H9 (cell line): ENCODE results near the gene SIGLEC11. TPM values are rescaled to one million over a fixed set of nuclear protein-coding genes. Genes with fewer than 3 reads are reported as not detected.

ENCODE experiments used
- DNase-seq: peaks from one replicate; pipeline ENCODE4 v3.0.0-alpha.2; 2017
- H2AFZ ChIP-seq: one replicate; pipeline ENCODE4 v1.6.1; 2013; ENCODE audit warnings: mild to moderate bottlenecking, low read length, control low read depth, moderate library complexity
- H2AK5ac ChIP-seq: 2 replicates; pipeline ENCODE4 v1.6.1; 2013; ENCODE audit warnings: low read length, control low read depth, mixed read lengths; ENCODE audit not compliant: insufficient read length
- H2BK120ac ChIP-seq: one replicate; pipeline ENCODE4 v1.6.1; 2013; ENCODE audit warnings: low read depth, mild to moderate bottlenecking, low read length, control low read depth, inconsistent platforms; ENCODE audit not compliant: poor library complexity, severe bottlenecking
- H2BK12ac ChIP-seq: 2 replicates; pipeline ENCODE4 v1.6.1; 2013; ENCODE audit warnings: low read length, control low read depth, mixed read lengths, low read depth; ENCODE audit not compliant: insufficient read length
- H2BK15ac ChIP-seq: 2 replicates; pipeline ENCODE4 v1.6.1; 2013; ENCODE audit warnings: low read depth, low read length, control low read depth
- H2BK20ac ChIP-seq: one replicate; pipeline ENCODE4 v1.6.1; 2013; ENCODE audit warnings: low read depth, mild to moderate bottlenecking, low read length, control low read depth, inconsistent platforms; ENCODE audit not compliant: poor library complexity, severe bottlenecking
- H2BK5ac ChIP-seq: 2 replicates; pipeline ENCODE4 v1.6.1; 2013; ENCODE audit warnings: low read length, control low read depth, mixed read lengths; ENCODE audit not compliant: insufficient read length
- H3K14ac ChIP-seq: 2 replicates; pipeline ENCODE4 v1.6.1; 2013; ENCODE audit warnings: low read length, control low read depth; ENCODE audit not compliant: insufficient read depth
- H3K18ac ChIP-seq: 2 replicates; pipeline ENCODE4 v1.6.1; 2013; ENCODE audit warnings: low read depth, mild to moderate bottlenecking, mixed read lengths, low read length, control low read depth; ENCODE audit not compliant: insufficient read length
- H3K23ac ChIP-seq: 2 replicates; pipeline ENCODE4 v1.6.1; 2013; ENCODE audit warnings: low read length, control low read depth, mixed read lengths, low read depth; ENCODE audit not compliant: insufficient read length
- H3K23me2 ChIP-seq: 2 replicates; pipeline ENCODE4 v1.6.1; 2013; ENCODE audit warnings: low read depth, mild to moderate bottlenecking, mixed read lengths, low read length, control low read depth; ENCODE audit not compliant: insufficient read length, poor library complexity, severe bottlenecking
- H3K27ac ChIP-seq: 2 replicates; pipeline ENCODE4 v1.5.1; 2013; ENCODE audit warnings: low read length, control low read depth, mixed read lengths, low read depth; ENCODE audit not compliant: insufficient read length
- H3K27me3 ChIP-seq: 2 replicates; pipeline ENCODE4 v1.6.1; 2013; ENCODE audit warnings: low read length, control low read depth, inconsistent platforms; ENCODE audit not compliant: insufficient read depth
- H3K4ac ChIP-seq: 2 replicates; pipeline ENCODE4 v1.6.1; 2013; ENCODE audit warnings: low read depth, mild to moderate bottlenecking, control low read depth, inconsistent platforms, low read length, moderate library complexity
- H3K4me1 ChIP-seq: 2 replicates; pipeline ENCODE4 v1.6.1; 2013; ENCODE audit warnings: low read length, control low read depth, inconsistent platforms; ENCODE audit not compliant: insufficient read depth
- H3K4me2 ChIP-seq: 2 replicates; pipeline ENCODE4 v1.6.1; 2013; ENCODE audit warnings: low read length, control low read depth, mixed read lengths; ENCODE audit not compliant: insufficient read length, insufficient read depth
- H3K56ac ChIP-seq: 2 replicates; pipeline ENCODE4 v1.6.1; 2013; ENCODE audit warnings: low read depth, mild to moderate bottlenecking, mixed read lengths, low read length, control low read depth; ENCODE audit not compliant: insufficient read length
- H3K79me1 ChIP-seq: 2 replicates; pipeline ENCODE4 v1.6.1; 2013; ENCODE audit warnings: low read depth, mild to moderate bottlenecking, moderate library complexity, low read length, control low read depth, inconsistent platforms; ENCODE audit not compliant: insufficient read depth, poor library complexity, severe bottlenecking
- H3K79me2 ChIP-seq: 2 replicates; pipeline ENCODE4 v1.6.1; 2013; ENCODE audit warnings: low read length, control low read depth, inconsistent platforms; ENCODE audit not compliant: insufficient read depth
- H3K9ac ChIP-seq: 2 replicates; pipeline ENCODE4 v1.6.1; 2013; ENCODE audit warnings: low read length, control low read depth, mixed read lengths; ENCODE audit not compliant: insufficient read length; ENCODE audit errors: extremely low read depth
- H3K9me3 ChIP-seq: one replicate; pipeline ENCODE4 v1.6.1; 2013; ENCODE audit warnings: low read depth, low read length, inconsistent platforms; ENCODE audit not compliant: control insufficient read depth
- H3T11ph ChIP-seq: one replicate; pipeline ENCODE4 v1.6.1; 2013; ENCODE audit warnings: mild to moderate bottlenecking, low read length, control low read depth, inconsistent platforms
- H4K20me1 ChIP-seq: one replicate; pipeline ENCODE4 v1.6.1; 2013; ENCODE audit not compliant: control insufficient read depth, insufficient read length, insufficient read depth
- H4K5ac ChIP-seq: 2 replicates; pipeline ENCODE4 v1.6.1; 2013; ENCODE audit warnings: low read depth, mild to moderate bottlenecking, mixed read lengths, low read length, control low read depth; ENCODE audit not compliant: insufficient read length
- H4K8ac ChIP-seq: replicated peaks from 2 replicates; pipeline ENCODE4 v1.6.1; 2013; ENCODE audit warnings: low read length, control low read depth, mixed read lengths, low read depth; ENCODE audit not compliant: insufficient read length
- H4K91ac ChIP-seq: 2 replicates; pipeline ENCODE4 v1.6.1; 2013; ENCODE audit warnings: low read depth, mild to moderate bottlenecking, moderate library complexity, mixed read lengths, low read length, control low read depth; ENCODE audit not compliant: insufficient read length
- H3K27ac Mint-ChIP-seq, 3 experiments: 2 replicates in 2 of 3; 3 replicates in 1 of 3; pipeline ENCODE4 v1.8.0; 2020 to 2021; ENCODE audit warnings: mixed read lengths in 3 of 3, mild to moderate bottlenecking in 1 of 3, moderate library complexity in 1 of 3
- H3K27me3 Mint-ChIP-seq: 2 replicates; pipeline ENCODE4 v1.8.0; 2021; ENCODE audit warnings: low read depth, mild to moderate bottlenecking, moderate library complexity, mixed read lengths
- H3K36me3 Mint-ChIP-seq, 3 experiments: 2 replicates in 2 of 3; 3 replicates in 1 of 3; pipeline ENCODE4 v1.8.0; 2020 to 2021; ENCODE audit warnings: low read depth in 3 of 3, mixed read lengths in 3 of 3; ENCODE audit not compliant: insufficient read depth in 1 of 3
- H3K4me1 Mint-ChIP-seq, 2 experiments: 2 replicates each; pipeline ENCODE4 v1.8.0; 2020; ENCODE audit warnings: mixed read lengths in 2 of 2
- H3K4me3 Mint-ChIP-seq, 2 experiments: 2 replicates in 1 of 2; 3 replicates in 1 of 2; pipeline ENCODE4 v1.8.0; 2020 to 2021; ENCODE audit warnings: mild to moderate bottlenecking in 2 of 2, mixed read lengths in 2 of 2, moderate library complexity in 1 of 2
- H3K9me3 Mint-ChIP-seq, 2 experiments: 2 replicates in 1 of 2; 3 replicates in 1 of 2; pipeline ENCODE4 v1.8.0; 2020; ENCODE audit warnings: mild to moderate bottlenecking in 2 of 2, mixed read lengths in 2 of 2, moderate library complexity in 1 of 2
- CTCF ChIP-seq: fragments of 200-600 bp; sonication (generic); conservative IDR thresholded peaks from 3 replicates; pipeline ENCODE4 v1.8.0; 2021; ENCODE audit warnings: antibody characterized with exemption, mild to moderate bottlenecking
- WGBS: extraction: QIAGEN DNeasy Blood & Tissue Kit; methylation state at CpG from one replicate; pipeline ENCODE4 v1.1.7; 2013; ENCODE audit warnings: missing lambda C conversion rate, low lambda C conversion rate, mixed read lengths; ENCODE audit not compliant: insufficient read length; ENCODE audit errors: extremely low coverage; 5-methylcytosine and 5-hydroxymethylcytosine counted together
- total RNA-seq: library from RNA; stranded (reverse); gene quantifications from 2 replicates; pipeline ENCODE4 v1.2.1, GENCODE V29; 2021

Gene SIGLEC11
- total RNA-seq, 1 experiment from 2014 or later, result not detected

DNA sequence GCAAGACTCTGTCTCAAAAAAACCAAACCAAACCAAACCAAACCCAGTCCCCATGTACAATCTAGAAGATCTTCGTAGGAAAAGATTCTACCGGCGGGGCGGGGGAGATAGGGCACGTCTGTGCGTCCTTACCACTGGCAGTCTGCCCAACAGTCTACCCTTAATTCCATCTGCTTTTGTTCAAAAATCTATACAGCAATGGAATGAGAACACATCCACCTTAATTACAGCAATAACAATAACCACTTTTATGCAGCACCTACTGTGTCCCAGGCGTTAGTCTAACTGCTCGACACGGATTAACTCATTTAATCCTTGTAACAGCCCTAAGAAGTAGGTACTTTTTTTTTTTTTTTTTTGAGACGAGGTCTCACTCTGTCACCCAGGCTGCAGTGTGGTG, 34.5 kb downstream of the SIGLEC11 start:
- H3K4me1 Mint-ChIP-seq, result peaks cover 30 to 55% of the 10 kb centered on the region in 2 experiments
- Histone ChIP-seq H3K27ac (no peak overlapping the region), H3K23me2 (peaks cover 10% of the 10 kb centered on the region), H3K56ac (no peak overlapping the region), H4K5ac (no peak overlapping the region), H2AK5ac (no peak overlapping the region), H2BK12ac (no peak overlapping the region), H3K27me3 (no peaks in the 10 kb centered on the region), H3K18ac (no peak overlapping the region), H4K20me1 (peaks cover 2% of the 10 kb centered on the region), H2BK20ac (no peak overlapping the region), H2BK15ac (no peak overlapping the region), H2BK120ac (no peak overlapping the region), H2BK5ac (no peak overlapping the region), H3T11ph (no peak overlapping the region), H3K79me1 (peaks cover 2% of the 10 kb centered on the region), H3K4me1 (no peaks in the 10 kb centered on the region; the same call in 1 of the 2 replicates), H4K8ac (no peak overlapping the region), H3K14ac (no peak overlapping the region), H4K91ac (no peak overlapping the region), H2AFZ (no peak overlapping the region), H3K23ac (no peak overlapping the region), H3K4me2 (no peak overlapping the region), H3K9ac (no peak overlapping the region), H3K9me3 (no peaks in the 10 kb centered on the region), H3K79me2 (peaks cover 32% of the 10 kb centered on the region; the same call in 1 of the 2 replicates), H3K4ac (no peak overlapping the region)
- H3K27ac Mint-ChIP-seq, result no peak overlapping the region; a peak in 1 of 7 replicates
- H3K9me3 Mint-ChIP-seq, result peaks cover 0 to 4% of the 10 kb centered on the region in 2 experiments; a peak in 3 of 5 replicates
- WGBS, result no CpG with 5 or more reads among the region's 10 CpGs
- H3K4me3 Mint-ChIP-seq, result peak overlapping the region; percentile 7 to 46; a peak in 2 of 5 replicates
- no peak for DNase-seq
- TF ChIP-seq CTCF, result no peak
- H3K36me3 Mint-ChIP-seq, result peaks cover 43 to 74% (median 61%) of the 10 kb centered on the region in 3 experiments; a peak in 6 of 7 replicates
- H3K27me3 Mint-ChIP-seq, result peaks cover 3% of the 10 kb centered on the region
